HepG2 (cell line): ENCODE results near the gene ZXDC. TPM values are rescaled to one million over a fixed set of nuclear protein-coding genes. Genes with fewer than 3 reads are reported as not detected.

Source experiments
- ATAC-seq: fragments of 200-7000 bp; cut with Tn5 transposase; 3 replicates; pipeline ENCODE4 v1.9.1; 2020; ENCODE audit warnings: mild to moderate bottlenecking, moderate library complexity
- BruUV-seq: library from RNA; stranded (reverse); fragments of 400-500 nt; replicated peaks from 2 replicates; lab custom pipeline; 2021; lab: Mats Ljungman, UMichigan
- CTCF ChIA-PET: fragments of 300-600 bp; formaldehyde crosslinking; extraction: SDS; loops from one replicate; lab custom pipeline; 2021; ENCODE audit warnings: low total read pairs, inconsistent platforms, low intra/inter-chr PET ratio; lab: Yijun Ruan, JAX
- POLR2A ChIA-PET: fragments of 350-600 bp; sonication (Branson Sonifier 250); formaldehyde crosslinking; loops from one replicate; lab custom pipeline; 2020; ENCODE audit warnings: antibody characterized with exemption, inconsistent platforms; lab: Yijun Ruan, JAX
- DNase-seq: peaks from one replicate; pipeline ENCODE4 v3.0.0-alpha.2; 2015; ENCODE audit warnings: low spot score
- FAIRE-seq: peaks from 3 replicates; lab custom pipeline; 2011; peaks lifted over from hg19 to GRCh38; lab: Jason Lieb, UNC
- H2AFZ ChIP-seq: one replicate; pipeline ENCODE4 v1.6.1; 2011; ENCODE audit warnings: low read length, inconsistent platforms
- H3K27ac ChIP-seq: fragments of 300-600 bp; 3 replicates; pipeline ENCODE4 v1.8.0; 2011; ENCODE audit warnings: mixed run types, mild to moderate bottlenecking, mixed read lengths, low read length, inconsistent platforms; ENCODE audit not compliant: insufficient read depth; ENCODE audit errors: extremely low read length
- H3K27me3 ChIP-seq, 2 experiments: fragments of 200-600 bp in 1 of 2; 2 replicates in 1 of 2; 3 replicates in 1 of 2; pipeline versions ENCODE4 v1.6.0 to v1.8.0; 2011; ENCODE audit warnings: low read length in 2 of 2, mild to moderate bottlenecking in 2 of 2, moderate library complexity in 2 of 2, inconsistent platforms in 1 of 2; ENCODE audit not compliant: insufficient read depth in 2 of 2, control insufficient read depth in 1 of 2
- H3K36me3 ChIP-seq, 2 experiments: fragments of 200-600 bp in 1 of 2; replicated peaks in 1 of 2; 2 replicates in 1 of 2; 3 replicates in 1 of 2; pipeline versions ENCODE4 v1.5.1 to v1.8.0; 2011; ENCODE audit warnings: low read length in 2 of 2, inconsistent platforms in 1 of 2; ENCODE audit not compliant: insufficient read depth in 2 of 2, control insufficient read depth in 1 of 2
- H3K4me1 ChIP-seq: 2 replicates; pipeline ENCODE4 v1.5.1; 2012; ENCODE audit warnings: low read length, inconsistent platforms; ENCODE audit not compliant: insufficient read depth
- H3K4me2 ChIP-seq: 2 replicates; pipeline ENCODE4 v1.6.0; 2011; ENCODE audit warnings: low read depth, low read length, inconsistent platforms
- H3K4me3 ChIP-seq, 3 experiments: fragments of 200-600 bp in 1 of 3; sonication (generic), shearing (Covaris generic) in 1 of 3; replicated peaks in 1 of 3; 2 replicates each; pipeline ENCODE4 v1.5.1; 2011 to 2016; ENCODE audit warnings: low read length in 3 of 3, inconsistent platforms in 2 of 3, low read depth in 2 of 3, mild to moderate bottlenecking in 2 of 3, control low read depth in 1 of 3, mixed read lengths in 1 of 3; ENCODE audit not compliant: insufficient read depth in 1 of 3
- H3K79me2 ChIP-seq: one replicate; pipeline ENCODE4 v1.6.1; 2011; ENCODE audit warnings: low read length, inconsistent platforms; ENCODE audit not compliant: insufficient read depth
- H3K9ac ChIP-seq: 2 replicates; pipeline ENCODE4 v1.6.0; 2011; ENCODE audit warnings: mild to moderate bottlenecking, low read depth, low read length, inconsistent platforms; ENCODE audit not compliant: insufficient read depth
- H3K9me3 ChIP-seq: 2 replicates; pipeline ENCODE4 v1.5.1; 2012; ENCODE audit warnings: mild to moderate bottlenecking, low read length
- H4K20me1 ChIP-seq: 2 replicates; pipeline ENCODE4 v1.6.0; 2011; ENCODE audit warnings: inconsistent platforms, mild to moderate bottlenecking, low read length, moderate library complexity; ENCODE audit not compliant: insufficient read depth
- ATM ChIP-seq: fragments of 450-650 bp; IDR thresholded peaks from 2 replicates; pipeline ENCODE4 v1.7.1; 2017; ENCODE audit warnings: mild to moderate bottlenecking, borderline replicate concordance
- JARID2 ChIP-seq: sonication (generic); formaldehyde crosslinking; IDR thresholded peaks from 2 replicates; pipeline ENCODE4 v1.8.1; 2023; ENCODE audit warnings: missing genetic modification reagents, inconsistent platforms; ENCODE audit not compliant: insufficient replicate concordance
- MAFF ChIP-seq: IDR thresholded peaks from 2 replicates; pipeline ENCODE4 v1.6.1; 2011; ENCODE audit warnings: low read depth, low read length, improper control_type of control experiment
- MAFK ChIP-seq, 2 experiments: IDR thresholded peaks in 1 of 2; conservative IDR thresholded peaks in 1 of 2; 2 replicates each; pipeline ENCODE4 v1.6.1; 2011; ENCODE audit warnings: improper control_type of control experiment in 2 of 2, low read length in 2 of 2
- NFIB ChIP-seq: sonication (generic); formaldehyde crosslinking; IDR thresholded peaks from 2 replicates; pipeline ENCODE4 v1.9.0; 2021; ENCODE audit warnings: missing genetic modification reagents, mild to moderate bottlenecking, borderline replicate concordance
- RBM22 ChIP-seq: fragments of 200-400 bp; formaldehyde crosslinking; optimal IDR thresholded peaks from 2 replicates; pipeline ENCODE3; 2017; ENCODE audit warnings: mild to moderate bottlenecking, low read length, moderate library complexity
- ZC3H4 ChIP-seq: sonication (generic); formaldehyde crosslinking; IDR thresholded peaks from 2 replicates; pipeline ENCODE4 v1.4.0; 2020; ENCODE audit warnings: missing genetic modification reagents, borderline replicate concordance
- ZFP91 ChIP-seq: sonication (generic); formaldehyde crosslinking; IDR thresholded peaks from 2 replicates; pipeline ENCODE4 v1.9.0; 2022; ENCODE audit warnings: missing genetic modification reagents, mild to moderate bottlenecking, borderline replicate concordance
- ZMYM4 ChIP-seq: sonication (generic); formaldehyde crosslinking; IDR thresholded peaks from 2 replicates; pipeline ENCODE4 v1.8.1; 2023; ENCODE audit warnings: mild to moderate bottlenecking, missing genetic modification reagents
- ZNF451 ChIP-seq: sonication (generic); formaldehyde crosslinking; IDR thresholded peaks from 2 replicates; pipeline ENCODE4 v1.5.0; 2020; ENCODE audit warnings: mild to moderate bottlenecking, missing genetic modification reagents
- WGBS: methylation state at CpG from one replicate; pipeline ENCODE4 v1.1.6; 2017; ENCODE audit warnings: low lambda C conversion rate; 5-methylcytosine and 5-hydroxymethylcytosine counted together
- in situ Hi-C: cut with HindIII; loops from 2 replicates; pipeline ENCODE4 v1.10.0; 2017; ENCODE audit warnings: low pct_unique_long_range_greater_than_20kb; ENCODE audit not compliant: extremely low pct_ligation_motif_present
- intact Hi-C: fragments of 100-400 bp; cut with micrococcal nuclease; formaldehyde crosslinking; loops from one replicate; pipeline ENCODE4 v1.10.0; 2022; ENCODE audit not compliant: unreplicated experiment
- polyA plus RNA-seq, 8 experiments: library from polyadenylated mRNA; depleted of rRNA in 3 of 8; stranded (reverse) in 7 of 8; unstranded in 1 of 8; fragments of >200 nt; fragmentation: Illumina TruSeq in 4 of 8; extraction: Trizol in 4 of 8; gene quantifications; 2 replicates each; pipeline versions ENCODE4 v1.2.1 to v1.2.3, GENCODE V29; 2011 to 2016; ENCODE audit warnings: low read depth in 4 of 8, missing spikeins in 1 of 8, mixed read lengths in 1 of 8; ENCODE audit not compliant: insufficient read depth in 1 of 8
- total RNA-seq, 5 experiments: library from RNA; depleted of rRNA; stranded (reverse); fragments of >200 nt; fragmentation: Illumina TruSeq; extraction: Trizol; gene quantifications; 2 replicates each; pipeline ENCODE4 v1.2.3, GENCODE V29; 2016; ENCODE audit warnings: low read depth in 1 of 5
- TF ChIP-seq, protein P1 (sequence below): IDR thresholded peaks from 2 replicates; pipeline ENCODE4 v1.6.1; 2016; ENCODE audit warnings: missing compliant biosample characterization, missing genetic modification reagents, borderline replicate concordance

Gene ZXDC
- total and polyA plus RNA-seq, 2 of the 13 experiments (the other 11 are each of a cell fraction or from before 2014, with no cell fraction given), result 17.6 to 21.2 TPM

DNA sequence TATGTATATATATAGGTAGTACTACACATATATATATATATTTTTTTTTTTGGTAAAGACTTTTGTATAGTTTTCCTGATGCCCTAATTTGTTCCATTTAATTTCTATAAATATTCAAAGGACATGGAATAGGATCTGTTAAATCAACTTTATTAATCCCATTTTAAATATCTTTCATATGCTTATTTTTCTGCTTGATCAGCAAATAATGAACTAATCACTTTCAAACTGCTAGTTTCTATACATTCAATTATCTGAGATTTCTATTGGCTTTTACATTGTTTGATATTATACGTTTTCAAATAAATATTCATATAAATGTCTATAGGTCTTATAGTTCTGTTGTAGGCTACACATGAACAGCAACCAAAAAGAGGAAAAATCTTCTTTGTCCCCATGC lies 21.7 kb downstream of the ZXDC start:
- 0 out of 2 replicates have a peak, but pooled peaks cover 3% of the 10 kb centered on the region for H4K20me1 ChIP-seq
- H3K9me3 ChIP-seq, result no peaks in the 10 kb centered on the region
- no peak overlapping the region for H3K27ac ChIP-seq
- H3K4me2 ChIP-seq, result no peak overlapping the region
- ATAC-seq, result no peak
- in situ Hi-C loops (no loop called here), intact Hi-C loops (no loop called here)
- no peaks in the 10 kb centered on the region for H3K27me3 ChIP-seq
- peaks cover 12% of the 10 kb centered on the region for H3K79me2 ChIP-seq
- peaks cover 30 to 85% of the 10 kb centered on the region in 2 experiments; a peak in 4 of 5 replicates for H3K36me3 ChIP-seq
- CTCF ChIA-PET, result no interaction called here
- no peak overlapping the region for H3K4me3 ChIP-seq
- no peaks in the 10 kb centered on the region for H3K4me1 ChIP-seq
- WGBS, result 88% methylated on average over 1 of the region's 1 CpG
- DNase-seq, result no peak
- FAIRE-seq, result no peak
- BruUV-seq, result no TSS peak
- TF ChIP-seq RBM22 (no peak), NFIB (CRISPR knock-in tag) (no peak), ZMYM4 (CRISPR knock-in tag) (no peak), ZFP91 (CRISPR knock-in tag) (no peak), JARID2 (CRISPR knock-in tag) (no peak), ZNF451 (CRISPR knock-in tag) (no peak), ATM (no peak), ZC3H4 (CRISPR knock-in tag) (no peak), MAFF (peak; percentile 95), MAFK (conservative IDR thresholded peaks at IDR 0.05 in 1 of 2, IDR thresholded peaks at IDR 0.05 in 1 of 2; ENCODE audit: low read length in 2 of 2) (peak; percentile 96 to 98)
- TF ChIP-seq, protein P1, sequence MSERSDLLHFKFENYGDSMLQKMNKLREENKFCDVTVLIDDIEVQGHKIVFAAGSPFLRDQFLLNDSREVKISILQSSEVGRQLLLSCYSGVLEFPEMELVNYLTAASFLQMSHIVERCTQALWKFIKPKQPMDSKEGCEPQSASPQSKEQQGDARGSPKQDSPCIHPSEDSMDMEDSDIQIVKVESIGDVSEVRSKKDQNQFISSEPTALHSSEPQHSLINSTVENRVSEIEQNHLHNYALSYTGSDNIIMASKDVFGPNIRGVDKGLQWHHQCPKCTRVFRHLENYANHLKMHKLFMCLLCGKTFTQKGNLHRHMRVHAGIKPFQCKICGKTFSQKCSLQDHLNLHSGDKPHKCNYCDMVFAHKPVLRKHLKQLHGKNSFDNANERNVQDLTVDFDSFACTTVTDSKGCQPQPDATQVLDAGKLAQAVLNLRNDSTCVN (CRISPR knock-in tag), result no peak
- H2AFZ ChIP-seq, result no peak overlapping the region
- POLR2A ChIA-PET, result no interaction called here
- no peak overlapping the region for H3K9ac ChIP-seq
